ENCODE data around the gene UBE2G2.

Gene UBE2G2, protein sequence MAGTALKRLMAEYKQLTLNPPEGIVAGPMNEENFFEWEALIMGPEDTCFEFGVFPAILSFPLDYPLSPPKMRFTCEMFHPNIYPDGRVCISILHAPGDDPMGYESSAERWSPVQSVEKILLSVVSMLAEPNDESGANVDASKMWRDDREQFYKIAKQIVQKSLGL

DNA sequence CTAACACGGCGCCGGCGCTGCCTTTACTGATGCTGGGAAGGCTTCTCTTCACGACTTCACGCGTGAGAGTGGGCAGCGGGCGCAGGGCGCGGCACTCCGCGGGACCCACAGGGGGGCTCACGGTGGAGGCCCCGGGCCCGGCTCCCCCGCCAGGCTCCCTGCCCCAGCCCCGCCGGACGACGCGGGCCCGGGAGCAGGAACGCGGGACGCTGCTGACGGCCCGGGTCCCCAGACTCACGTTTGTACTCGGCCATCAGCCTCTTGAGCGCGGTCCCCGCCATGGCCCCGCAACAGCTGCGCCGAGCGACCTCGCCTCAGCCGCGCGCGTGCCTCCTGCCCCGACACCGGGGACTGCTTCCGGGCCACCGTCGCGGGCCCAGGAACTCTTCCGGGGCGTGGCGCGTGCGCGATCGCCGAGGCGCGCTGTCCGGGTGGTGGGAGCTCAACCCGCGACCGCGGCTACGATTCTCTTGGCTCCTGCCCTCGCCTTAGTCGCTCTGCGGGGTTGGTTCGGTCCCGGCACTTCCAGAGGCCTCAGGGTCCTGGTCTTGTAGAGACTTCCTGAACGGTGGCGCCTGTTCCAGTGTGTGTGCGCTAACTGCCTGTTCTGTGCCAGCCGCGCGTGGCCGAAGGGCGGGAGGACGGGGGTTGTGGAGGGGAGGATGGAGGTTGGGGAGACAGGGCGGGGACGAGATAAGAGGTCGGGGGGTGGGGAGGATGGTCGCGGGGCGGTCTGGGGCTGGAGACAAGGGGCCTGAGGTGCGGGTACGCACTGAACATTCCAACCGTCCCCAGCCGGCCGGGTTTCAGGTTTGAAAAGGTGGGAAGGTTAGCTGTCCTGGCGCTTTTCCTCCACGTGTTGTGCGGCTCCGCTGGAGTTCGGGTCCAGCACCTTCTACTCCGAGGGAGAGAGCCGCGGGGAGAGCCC is at the start of gene UBE2G2:
TSS of gene UBE2G2 (minus strand) at position 353 of the 928 bp plus-strand sequence. CDS start at position 281, 72 bp downstream.
- Histone ChIP-seq H3K9ac (ENCODE audit: low read length) (peak within 1 kb of the TSS; percentile 72), H3K36me3 (ENCODE audit: control insufficient read depth, insufficient read depth, low read length) (peaks cover 8% of the 10 kb centered on the region), H3K4me1 (ENCODE audit: control insufficient read depth, insufficient read depth, low read length) (peaks cover 22% of the 10 kb centered on the region), H3K27ac (ENCODE audit: low read depth, low read length) (peak within 1 kb of the TSS; percentile 72), H3K27me3 (ENCODE audit: control insufficient read depth, insufficient read depth, low read length) (no peaks in the 10 kb centered on the region), H3K4me3 (ENCODE audit: low read length) (peak within 1 kb of the TSS; percentile 88)

DNA sequence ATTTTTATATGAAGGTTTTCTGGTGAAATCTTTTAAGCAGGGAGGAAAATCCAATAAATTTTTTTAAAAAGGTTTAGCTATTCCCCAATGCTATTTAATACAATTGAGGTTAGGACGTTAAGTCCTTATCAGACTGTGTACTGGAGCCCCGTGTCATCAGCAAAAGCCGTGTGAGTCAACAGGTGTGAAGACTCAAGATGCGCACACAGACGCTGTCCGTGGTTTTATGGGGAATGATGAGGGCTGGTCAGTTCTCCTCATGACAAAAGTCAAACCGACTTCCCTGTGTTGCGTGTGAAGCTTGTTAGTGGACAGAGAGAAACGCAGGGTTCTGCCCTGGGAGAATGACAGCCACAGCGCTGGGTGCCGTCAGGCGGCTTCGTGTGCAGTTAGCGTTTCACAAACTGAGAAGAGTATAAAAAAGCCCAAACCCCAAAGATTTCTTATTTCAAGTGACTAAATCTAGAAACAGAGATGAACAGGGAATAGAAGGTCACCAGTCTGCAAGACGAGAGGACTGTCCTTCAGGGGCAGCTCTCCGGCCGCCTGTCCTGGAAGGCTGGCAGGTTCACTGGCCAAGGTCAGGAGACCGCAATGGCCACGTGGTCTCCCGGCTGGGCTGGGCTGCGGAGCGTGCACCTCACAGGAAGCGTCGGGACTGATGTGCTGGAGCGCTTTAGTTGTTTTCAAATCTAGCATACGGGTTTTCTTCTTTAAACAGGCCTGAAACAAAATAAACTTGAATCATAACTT is 49.5 kb upstream of the UBE2G2 start:
- peaks cover 27% of the 10 kb centered on the region for H3K36me3 ChIP-seq (ENCODE audit: control insufficient read depth, insufficient read depth, low read length)
- H3K27me3 ChIP-seq (ENCODE audit: control insufficient read depth, insufficient read depth, low read length) = no peaks in the 10 kb centered on the region
- no peak overlapping the region for H3K27ac ChIP-seq (ENCODE audit: low read depth, low read length)
- no peak overlapping the region for H3K4me3 ChIP-seq (ENCODE audit: low read length)
- peaks cover 3% of the 10 kb centered on the region for H3K4me1 ChIP-seq (ENCODE audit: control insufficient read depth, insufficient read depth, low read length)
- no peak overlapping the region for H3K9ac ChIP-seq (ENCODE audit: low read length)

DNA sequence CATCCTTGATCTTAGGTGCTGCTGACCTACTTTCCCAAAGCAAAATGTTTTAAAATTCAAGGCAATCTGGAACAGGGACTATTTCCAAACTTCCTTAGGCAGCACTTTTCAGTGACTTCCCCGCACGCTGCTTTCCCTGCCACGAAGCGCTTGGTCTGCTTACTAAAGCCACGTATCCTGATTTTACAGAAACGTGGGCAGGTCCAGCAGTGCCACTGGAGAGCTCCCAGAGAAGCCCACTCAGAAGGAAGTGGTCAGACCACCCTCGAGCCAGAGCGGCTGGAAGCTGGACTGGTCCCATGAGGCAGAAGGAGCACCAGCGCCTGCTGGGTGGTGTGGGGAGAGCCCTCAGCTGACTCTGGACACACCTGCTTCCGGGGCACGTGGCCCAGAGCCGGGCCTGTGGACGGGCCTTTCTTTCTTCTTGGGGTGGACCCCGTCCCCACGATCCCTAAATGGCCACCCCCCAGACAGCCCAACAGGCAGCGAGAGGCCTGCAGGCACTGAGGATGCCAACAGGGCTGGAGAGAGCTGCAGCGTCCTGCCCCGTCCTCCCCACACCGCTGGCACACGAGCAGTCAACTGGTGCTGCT is 48.7 kb upstream of the UBE2G2 start:
- peaks cover 22% of the 10 kb centered on the region for H3K36me3 ChIP-seq (ENCODE audit: control insufficient read depth, insufficient read depth, low read length)
- H3K27ac ChIP-seq (ENCODE audit: low read depth, low read length) = no peak overlapping the region
- peaks cover 3% of the 10 kb centered on the region for H3K4me1 ChIP-seq (ENCODE audit: control insufficient read depth, insufficient read depth, low read length)
- H3K4me3 ChIP-seq (ENCODE audit: low read length) = no peak overlapping the region
- H3K9ac ChIP-seq (ENCODE audit: low read length) = no peak overlapping the region
- no peaks in the 10 kb centered on the region for H3K27me3 ChIP-seq (ENCODE audit: control insufficient read depth, insufficient read depth, low read length)

DNA sequence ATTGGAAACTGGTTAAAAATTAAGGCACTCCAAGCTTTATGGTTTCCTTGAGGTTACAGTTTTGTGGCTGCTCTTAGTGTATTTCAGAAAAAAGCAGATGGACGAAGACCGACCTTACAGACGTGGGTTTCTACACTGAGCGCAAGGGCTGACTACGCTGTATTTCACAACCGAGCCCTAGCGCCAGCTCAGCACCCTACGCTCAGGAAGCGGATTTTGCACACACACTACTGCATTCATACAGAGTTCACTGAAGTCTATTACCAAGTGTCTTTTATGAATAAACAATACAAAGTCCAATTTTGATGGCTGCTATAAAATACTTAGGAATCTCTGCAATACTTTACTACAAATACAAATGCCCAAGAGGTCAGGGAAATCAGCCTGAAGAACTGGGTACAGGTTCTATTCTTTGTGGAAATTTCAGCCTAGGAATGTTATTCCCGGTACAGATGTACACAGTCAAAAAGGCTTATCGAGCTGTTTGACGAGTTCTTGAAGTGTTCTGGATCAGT is 48.1 kb upstream of the UBE2G2 start:
- H3K4me1 ChIP-seq (ENCODE audit: control insufficient read depth, insufficient read depth, low read length) = peaks cover 3% of the 10 kb centered on the region
- no peak overlapping the region for H3K4me3 ChIP-seq (ENCODE audit: low read length)
- peaks cover 22% of the 10 kb centered on the region for H3K36me3 ChIP-seq (ENCODE audit: control insufficient read depth, insufficient read depth, low read length)
- no peak overlapping the region for H3K9ac ChIP-seq (ENCODE audit: low read length)
- H3K27ac ChIP-seq (ENCODE audit: low read depth, low read length) = no peak overlapping the region
- H3K27me3 ChIP-seq (ENCODE audit: control insufficient read depth, insufficient read depth, low read length) = no peaks in the 10 kb centered on the region

GRCh38 chr21:44848821-44849521 is 47.4 kb upstream of the UBE2G2 start:
- no peaks in the 10 kb centered on the region for H3K27me3 ChIP-seq (ENCODE audit: control insufficient read depth, insufficient read depth, low read length)
- H3K27ac ChIP-seq (ENCODE audit: low read depth, low read length) = no peak overlapping the region
- H3K4me3 ChIP-seq (ENCODE audit: low read length) = no peak overlapping the region
- peaks cover 3% of the 10 kb centered on the region for H3K4me1 ChIP-seq (ENCODE audit: control insufficient read depth, insufficient read depth, low read length)
- peaks cover 18% of the 10 kb centered on the region for H3K36me3 ChIP-seq (ENCODE audit: control insufficient read depth, insufficient read depth, low read length)
- no peak overlapping the region for H3K9ac ChIP-seq (ENCODE audit: low read length)

GRCh38 chr21:44847261-44848056 is 45.8 kb upstream of the UBE2G2 start:
- Histone ChIP-seq H3K36me3 (ENCODE audit: control insufficient read depth, insufficient read depth, low read length) (peaks cover 16% of the 10 kb centered on the region), H3K4me1 (ENCODE audit: control insufficient read depth, insufficient read depth, low read length) (peaks cover 3% of the 10 kb centered on the region), H3K9ac (ENCODE audit: low read length) (no peak overlapping the region), H3K27ac (ENCODE audit: low read depth, low read length) (no peak overlapping the region), H3K4me3 (ENCODE audit: low read length) (no peak overlapping the region), H3K27me3 (ENCODE audit: control insufficient read depth, insufficient read depth, low read length) (no peaks in the 10 kb centered on the region)

GRCh38 chr21:44846485-44847260 is 45.1 kb upstream of the UBE2G2 start:
- H3K4me1 ChIP-seq (ENCODE audit: control insufficient read depth, insufficient read depth, low read length) = peaks cover 3% of the 10 kb centered on the region
- H3K27me3 ChIP-seq (ENCODE audit: control insufficient read depth, insufficient read depth, low read length) = no peaks in the 10 kb centered on the region
- H3K4me3 ChIP-seq (ENCODE audit: low read length) = no peak overlapping the region
- no peak overlapping the region for H3K9ac ChIP-seq (ENCODE audit: low read length)
- peaks cover 16% of the 10 kb centered on the region for H3K36me3 ChIP-seq (ENCODE audit: control insufficient read depth, insufficient read depth, low read length)
- no peak overlapping the region for H3K27ac ChIP-seq (ENCODE audit: low read depth, low read length)

- H3K4me1 ChIP-seq (ENCODE audit: control insufficient read depth, insufficient read depth, low read length) = peaks cover 3% of the 10 kb centered on the region
- peak overlapping the region; percentile 56 for H3K4me3 ChIP-seq (ENCODE audit: low read length)
- H3K27me3 ChIP-seq (ENCODE audit: control insufficient read depth, insufficient read depth, low read length) = no peaks in the 10 kb centered on the region
- peaks cover 14% of the 10 kb centered on the region for H3K36me3 ChIP-seq (ENCODE audit: control insufficient read depth, insufficient read depth, low read length)
- H3K9ac ChIP-seq (ENCODE audit: low read length) = no peak overlapping the region
- H3K27ac ChIP-seq (ENCODE audit: low read depth, low read length) = no peak overlapping the region
Measured at GRCh38 chr21:44846224-44846484, 44.5 kb upstream of the UBE2G2 start.

- H3K4me1 ChIP-seq (ENCODE audit: control insufficient read depth, insufficient read depth, low read length) = peaks cover 3% of the 10 kb centered on the region
- H3K36me3 ChIP-seq (ENCODE audit: control insufficient read depth, insufficient read depth, low read length) = peaks cover 9% of the 10 kb centered on the region
- H3K27ac ChIP-seq (ENCODE audit: low read depth, low read length) = no peak overlapping the region
- H3K4me3 ChIP-seq (ENCODE audit: low read length) = peak overlapping the region; percentile 56
- H3K9ac ChIP-seq (ENCODE audit: low read length) = no peak overlapping the region
- no peaks in the 10 kb centered on the region for H3K27me3 ChIP-seq (ENCODE audit: control insufficient read depth, insufficient read depth, low read length)
Measured at GRCh38 chr21:44845418-44846223, 44.0 kb upstream of the UBE2G2 start.

GRCh38 chr21:44844256-44844655 is 42.6 kb upstream of the UBE2G2 start:
- H3K27ac ChIP-seq (ENCODE audit: low read depth, low read length) = no peak overlapping the region
- no peak overlapping the region for H3K4me3 ChIP-seq (ENCODE audit: low read length)
- H3K4me1 ChIP-seq (ENCODE audit: control insufficient read depth, insufficient read depth, low read length) = peaks cover 3% of the 10 kb centered on the region
- H3K9ac ChIP-seq (ENCODE audit: low read length) = no peak overlapping the region
- no peaks in the 10 kb centered on the region for H3K27me3 ChIP-seq (ENCODE audit: control insufficient read depth, insufficient read depth, low read length)
- H3K36me3 ChIP-seq (ENCODE audit: control insufficient read depth, insufficient read depth, low read length) = peaks cover 1% of the 10 kb centered on the region
